NCI-H345 (cell line): Measurements from ENCODE around the gene MTARC1.

Experiments
- DNase-seq: peaks from one replicate; lab custom pipeline; 2025; lab: John Stamatoyannopoulos, UW

Gene MTARC1

GRCh38 chr1:220833436-220833835, 46.7 kb downstream of the MTARC1 start:
- no peak for DNase-seq

DNA sequence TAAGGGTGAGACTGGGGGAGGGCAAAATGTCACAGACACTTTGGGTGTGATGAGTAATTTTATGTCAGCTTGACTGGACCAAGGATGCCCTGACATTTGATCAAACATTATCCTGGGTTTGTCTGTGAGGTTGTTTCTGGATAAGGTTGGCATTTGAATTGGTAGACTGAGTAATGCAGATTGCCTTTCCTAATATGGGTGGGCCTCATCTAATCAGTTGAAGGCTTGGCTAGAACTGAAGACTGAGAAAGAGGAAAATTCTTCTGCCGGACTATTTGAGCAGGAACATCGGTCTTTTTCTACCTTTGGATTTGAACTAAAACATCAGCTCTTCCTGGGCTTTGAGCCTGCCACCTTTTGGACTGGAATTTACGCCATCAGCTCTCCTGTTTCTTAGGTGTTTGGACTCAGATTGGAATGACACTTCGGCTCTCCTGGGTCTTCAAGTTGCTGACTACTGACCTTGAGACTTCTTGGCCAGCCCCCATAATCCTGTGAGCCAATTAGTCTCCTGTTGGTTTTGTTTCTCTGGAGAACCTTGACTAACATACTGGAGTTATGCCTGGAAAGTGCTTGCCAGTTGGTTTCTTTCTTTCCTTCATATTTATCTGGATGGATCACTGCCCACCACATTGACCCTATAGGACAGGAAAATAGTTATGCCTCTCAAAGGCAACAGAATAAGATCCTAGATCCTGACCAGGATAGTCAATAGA, 47.6 kb downstream of the MTARC1 start:
- DNase-seq: no peak
